GM12892 (cell line): ENCODE data around the gene MAP2K4.

Experiments used
- POLR2A ChIP-seq: IDR thresholded peaks from 2 replicates; pipeline ENCODE4 v1.6.1; 2011; ENCODE audit warnings: low read depth, low read length, control low read depth
- POLR2AphosphoS5 ChIP-seq: IDR thresholded peaks from 2 replicates; pipeline ENCODE4 v1.6.1; 2011; ENCODE audit warnings: low read depth, low read length, control low read depth
- TAF1 ChIP-seq: IDR thresholded peaks from 2 replicates; pipeline ENCODE4 v1.6.1; 2011; ENCODE audit warnings: low read depth, mild to moderate bottlenecking, control low read depth, low read length, borderline replicate concordance

DNA sequence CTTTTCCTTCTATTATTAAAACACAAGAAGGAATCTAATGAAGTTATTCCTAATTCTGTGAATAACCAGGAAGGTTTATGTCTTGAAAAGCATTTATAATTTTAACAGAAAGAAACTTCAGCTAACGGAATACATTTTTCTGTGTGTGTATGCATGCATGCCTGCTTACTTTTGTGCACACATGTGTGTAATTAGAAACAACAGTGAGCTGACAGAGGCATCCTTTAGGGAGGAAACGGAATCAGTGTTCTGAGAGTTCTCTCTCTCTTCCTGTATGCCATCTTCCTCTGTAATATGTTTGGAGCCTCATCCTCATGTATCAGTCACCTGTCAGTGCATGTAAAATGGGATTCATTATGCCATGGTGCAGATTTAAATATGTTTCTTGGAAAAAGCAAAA lies 107.0 kb downstream of the MAP2K4 start:
- TF ChIP-seq POLR2A (no peak), POLR2AphosphoS5 (no peak), TAF1 (no peak)
